Measurements from ENCODE around the gene FLNA. TPM values are rescaled to one million over a fixed set of nuclear protein-coding genes. Genes with fewer than 3 reads are reported as not detected.

FLNA gene
- total and polyA plus RNA-seq, 4 donors: 187 to 384 (median 237) TPM

GRCh38 chrX:154378059-154378798 lies 3.8 kb upstream of the FLNA start:
- H3K4me3 ChIP-seq (ENCODE audit: low read depth, low read length): peak overlapping the region; percentile 38
- no peaks in the 10 kb centered on the region for H3K27me3 ChIP-seq (ENCODE audit: control insufficient read depth, insufficient read depth, low read length)
- WGBS (ENCODE audit: insufficient coverage): 21% methylated on average over 69 of the region's 79 CpGs
- no peaks in the 10 kb centered on the region for H3K9me3 ChIP-seq (ENCODE audit: control insufficient read depth, insufficient read depth, low read length)
- peak in 2 of 6 donors; percentile 76 to 86 for DNase-seq (ENCODE audit: low read depth in 4 of 6, low spot score in 6 of 6)
- peaks cover 41% of the 10 kb centered on the region for H3K4me1 ChIP-seq (ENCODE audit: control insufficient read depth, insufficient read depth, low read length)
- H3K36me3 ChIP-seq (ENCODE audit: control insufficient read depth, insufficient read depth, low read length): peaks cover 16% of the 10 kb centered on the region
- peak overlapping the region; percentile 94 for H3K27ac ChIP-seq (ENCODE audit: low read depth, low read length)

GRCh38 chrX:154376774-154377173 lies 2.3 kb upstream of the FLNA start:
- Histone ChIP-seq H3K4me3 (ENCODE audit: low read depth, low read length) (no peak overlapping the region), H3K4me1 (ENCODE audit: control insufficient read depth, insufficient read depth, low read length) (peaks cover 55% of the 10 kb centered on the region), H3K27ac (ENCODE audit: low read depth, low read length) (no peak overlapping the region), H3K9me3 (ENCODE audit: control insufficient read depth, insufficient read depth, low read length) (no peaks in the 10 kb centered on the region), H3K27me3 (ENCODE audit: control insufficient read depth, insufficient read depth, low read length) (no peaks in the 10 kb centered on the region), H3K36me3 (ENCODE audit: control insufficient read depth, insufficient read depth, low read length) (peaks cover 13% of the 10 kb centered on the region)
- DNase-seq (ENCODE audit: low read depth in 4 of 6, low spot score in 6 of 6): no peak
- WGBS (ENCODE audit: insufficient coverage): 76% methylated on average over 3 of the region's 3 CpGs

DNA sequence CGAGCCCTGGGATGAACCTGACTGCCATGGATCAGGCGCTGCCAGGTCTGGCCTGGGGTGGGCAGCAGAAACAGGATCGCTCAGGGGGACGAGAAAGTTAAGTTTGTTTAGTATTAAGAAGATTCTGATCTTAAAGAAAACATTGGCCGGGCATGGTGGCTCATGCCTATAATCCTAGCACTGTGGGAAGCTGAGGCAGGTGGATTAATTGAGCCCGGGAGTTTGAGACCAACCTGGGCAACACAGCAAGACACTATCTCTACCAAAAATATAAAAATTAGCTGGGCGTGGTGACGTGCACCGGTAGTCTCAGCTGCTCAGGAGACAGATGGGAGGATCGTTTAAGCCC lies 696 bp upstream of the FLNA start:
- H3K27me3 ChIP-seq (ENCODE audit: control insufficient read depth, insufficient read depth, low read length): no peaks in the 10 kb centered on the region
- H3K4me1 ChIP-seq (ENCODE audit: control insufficient read depth, insufficient read depth, low read length): peaks cover 51% of the 10 kb centered on the region
- H3K36me3 ChIP-seq (ENCODE audit: control insufficient read depth, insufficient read depth, low read length): peaks cover 3% of the 10 kb centered on the region
- H3K9me3 ChIP-seq (ENCODE audit: control insufficient read depth, insufficient read depth, low read length): no peaks in the 10 kb centered on the region
- no peak overlapping the region for H3K27ac ChIP-seq (ENCODE audit: low read depth, low read length)
- DNase-seq (ENCODE audit: low read depth in 4 of 6, low spot score in 6 of 6): no peak
- WGBS (ENCODE audit: insufficient coverage): 64% methylated on average over 8 of the region's 10 CpGs
- no peak overlapping the region for H3K4me3 ChIP-seq (ENCODE audit: low read depth, low read length)

DNA sequence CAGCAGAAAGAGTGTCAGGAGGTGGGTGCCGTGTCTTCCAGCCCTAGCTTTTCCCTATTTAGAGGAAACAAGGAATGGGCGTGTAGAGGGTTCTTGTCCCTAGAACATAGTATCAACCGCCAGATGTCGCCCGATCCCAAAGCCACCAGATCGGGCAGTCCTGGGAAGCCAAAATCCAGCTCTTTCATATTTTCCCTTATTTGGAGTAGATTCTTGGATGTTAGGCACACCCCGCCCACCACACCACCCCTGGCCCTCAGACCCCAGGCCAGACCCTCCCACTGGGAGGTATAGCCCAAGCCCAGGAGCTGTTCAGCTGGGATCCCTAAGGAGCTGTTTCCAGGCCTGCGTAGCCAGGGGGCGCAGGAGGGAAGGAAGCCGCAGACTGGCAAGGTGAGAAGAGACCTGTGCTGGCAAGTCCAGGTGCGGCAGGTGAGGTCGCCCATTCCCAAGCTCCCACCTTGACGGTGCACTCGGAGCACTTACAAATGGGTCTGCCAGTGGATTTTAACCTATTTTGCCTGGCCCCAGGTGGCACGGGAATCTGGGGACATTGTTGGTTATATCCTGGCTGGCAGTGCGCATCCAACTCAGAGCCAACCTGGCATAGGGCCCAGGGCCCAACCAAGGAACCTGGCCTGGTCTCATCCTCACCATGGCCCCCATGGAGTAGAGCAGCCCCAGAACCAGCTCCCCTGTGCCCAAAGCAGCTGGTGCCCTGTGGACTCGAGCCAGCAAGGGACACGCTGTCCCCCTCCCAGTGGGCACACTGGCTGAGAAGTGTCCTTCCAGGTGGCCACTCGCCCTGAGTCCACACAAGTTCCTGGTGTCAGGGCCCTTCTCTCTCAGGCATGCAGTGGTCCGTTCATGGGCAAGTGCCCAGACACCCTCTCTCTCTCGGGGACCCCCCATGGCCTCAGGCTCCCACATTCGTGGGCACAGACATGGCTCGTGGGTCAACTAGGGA lies 811 bp downstream of the FLNA start:
- peaks cover 5% of the 10 kb centered on the region for H3K36me3 ChIP-seq (ENCODE audit: control insufficient read depth, insufficient read depth, low read length)
- WGBS (ENCODE audit: insufficient coverage): 41% methylated on average over 17 of the region's 23 CpGs
- no peaks in the 10 kb centered on the region for H3K27me3 ChIP-seq (ENCODE audit: control insufficient read depth, insufficient read depth, low read length)
- H3K9me3 ChIP-seq (ENCODE audit: control insufficient read depth, insufficient read depth, low read length): no peaks in the 10 kb centered on the region
- peaks cover 58% of the 10 kb centered on the region for H3K4me1 ChIP-seq (ENCODE audit: control insufficient read depth, insufficient read depth, low read length)
- peak overlapping the region; percentile 24 for H3K4me3 ChIP-seq (ENCODE audit: low read depth, low read length)
- peak in 2 of 6 donors; percentile 81 to 87 for DNase-seq (ENCODE audit: low read depth in 4 of 6, low spot score in 6 of 6)
- H3K27ac ChIP-seq (ENCODE audit: low read depth, low read length): no peak overlapping the region

DNA sequence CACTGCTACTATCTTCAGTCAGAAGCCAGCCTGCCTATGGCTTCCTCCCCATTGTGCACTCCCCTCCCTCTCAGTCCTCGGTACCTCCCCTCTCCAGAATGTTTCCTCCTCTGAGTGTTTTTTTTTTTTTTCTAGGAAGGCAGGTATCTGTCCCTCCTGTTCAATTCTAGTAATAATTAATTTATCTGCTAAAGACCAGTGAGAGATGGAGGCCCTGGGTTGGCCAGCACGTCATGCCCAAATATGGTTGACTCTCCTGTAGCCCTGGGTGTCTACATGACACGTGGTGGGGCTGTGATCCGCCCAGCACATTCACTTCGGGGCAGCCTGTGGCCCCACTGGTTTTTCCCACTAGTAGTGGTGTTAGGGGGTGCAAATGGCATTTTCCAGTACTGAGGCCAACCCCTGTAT lies 1.8 kb downstream of the FLNA start:
- H3K27ac ChIP-seq (ENCODE audit: low read depth, low read length): no peak overlapping the region
- H3K4me1 ChIP-seq (ENCODE audit: control insufficient read depth, insufficient read depth, low read length): peaks cover 63% of the 10 kb centered on the region
- DNase-seq (ENCODE audit: low read depth in 4 of 6, low spot score in 6 of 6): no peak
- H3K27me3 ChIP-seq (ENCODE audit: control insufficient read depth, insufficient read depth, low read length): no peaks in the 10 kb centered on the region
- H3K4me3 ChIP-seq (ENCODE audit: low read depth, low read length): no peak overlapping the region
- 42% methylated on average over 2 of the region's 5 CpGs for WGBS (ENCODE audit: insufficient coverage)
- H3K9me3 ChIP-seq (ENCODE audit: control insufficient read depth, insufficient read depth, low read length): no peaks in the 10 kb centered on the region
- peaks cover 13% of the 10 kb centered on the region for H3K36me3 ChIP-seq (ENCODE audit: control insufficient read depth, insufficient read depth, low read length)

- no peak for DNase-seq (ENCODE audit: low read depth in 4 of 6, low spot score in 6 of 6)
- no peaks in the 10 kb centered on the region for H3K27me3 ChIP-seq (ENCODE audit: control insufficient read depth, insufficient read depth, low read length)
- 38% methylated on average over 42 of the region's 43 CpGs for WGBS (ENCODE audit: insufficient coverage)
- H3K4me3 ChIP-seq (ENCODE audit: low read depth, low read length): peak overlapping the region; percentile 48
- H3K4me1 ChIP-seq (ENCODE audit: control insufficient read depth, insufficient read depth, low read length): peaks cover 65% of the 10 kb centered on the region
- H3K36me3 ChIP-seq (ENCODE audit: control insufficient read depth, insufficient read depth, low read length): peaks cover 21% of the 10 kb centered on the region
- H3K27ac ChIP-seq (ENCODE audit: low read depth, low read length): peak overlapping the region; percentile 52
- no peaks in the 10 kb centered on the region for H3K9me3 ChIP-seq (ENCODE audit: control insufficient read depth, insufficient read depth, low read length)
Measured at GRCh38 chrX:154371789-154372300, 2.6 kb downstream of the FLNA start.

DNA sequence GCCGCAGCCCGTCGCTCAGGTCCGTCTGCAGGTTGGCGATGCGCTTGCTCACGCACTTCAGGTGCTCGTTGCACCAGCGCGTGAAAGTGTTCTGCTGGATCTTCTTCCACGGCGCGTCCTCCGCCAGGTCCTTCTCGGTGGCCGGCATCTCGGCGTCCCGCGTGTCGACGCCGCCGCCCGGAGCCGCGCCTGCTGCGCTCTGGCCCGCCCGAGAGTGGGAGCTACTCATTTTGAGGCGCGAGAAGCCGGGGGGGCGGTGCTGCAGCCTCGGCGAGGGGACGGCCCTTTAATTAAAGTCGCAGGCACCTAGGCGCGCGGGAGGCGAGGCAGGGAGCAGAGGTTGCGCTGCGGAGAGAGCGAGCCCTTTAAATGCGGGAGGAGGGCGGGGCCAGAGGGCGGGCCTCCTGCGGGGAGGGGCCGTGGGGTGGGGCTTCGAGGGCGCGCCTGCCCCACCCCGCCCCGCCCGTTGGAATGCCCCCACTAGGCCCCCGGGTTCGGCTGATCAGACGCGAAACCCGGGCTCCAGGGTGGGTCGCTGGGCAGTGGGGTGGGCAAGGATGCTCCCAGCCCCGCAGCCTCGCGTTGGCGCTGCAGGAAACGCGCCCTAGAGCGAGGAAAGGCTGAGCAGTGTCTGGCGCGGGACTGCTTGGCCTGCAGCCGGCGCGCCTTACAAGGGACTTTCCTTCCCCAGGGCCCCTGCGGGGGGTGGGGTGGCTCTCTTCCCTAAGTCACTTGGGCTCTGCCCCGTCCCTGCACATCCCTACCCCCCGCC lies 3.2 kb downstream of the FLNA start:
- 18% methylated on average over 75 of the region's 77 CpGs for WGBS (ENCODE audit: insufficient coverage)
- Histone ChIP-seq H3K4me3 (ENCODE audit: low read depth, low read length) (peak overlapping the region; percentile 77), H3K9me3 (ENCODE audit: control insufficient read depth, insufficient read depth, low read length) (no peaks in the 10 kb centered on the region), H3K4me1 (ENCODE audit: control insufficient read depth, insufficient read depth, low read length) (peaks cover 70% of the 10 kb centered on the region), H3K27me3 (ENCODE audit: control insufficient read depth, insufficient read depth, low read length) (no peaks in the 10 kb centered on the region), H3K36me3 (ENCODE audit: control insufficient read depth, insufficient read depth, low read length) (peaks cover 27% of the 10 kb centered on the region), H3K27ac (ENCODE audit: low read depth, low read length) (peak overlapping the region; percentile 80)
- peak in 3 of 6 donors; percentile 80 to 97 (median 96) for DNase-seq (ENCODE audit: low read depth in 4 of 6, low spot score in 6 of 6)

GRCh38 chrX:154370300-154371016 lies 4.0 kb downstream of the FLNA start:
- Histone ChIP-seq H3K27me3 (ENCODE audit: control insufficient read depth, insufficient read depth, low read length) (no peaks in the 10 kb centered on the region), H3K27ac (ENCODE audit: low read depth, low read length) (peak overlapping the region; percentile 91), H3K4me3 (ENCODE audit: low read depth, low read length) (peak overlapping the region; percentile 77), H3K9me3 (ENCODE audit: control insufficient read depth, insufficient read depth, low read length) (no peaks in the 10 kb centered on the region), H3K4me1 (ENCODE audit: control insufficient read depth, insufficient read depth, low read length) (peaks cover 70% of the 10 kb centered on the region), H3K36me3 (ENCODE audit: control insufficient read depth, insufficient read depth, low read length) (peaks cover 35% of the 10 kb centered on the region)
- 23% methylated on average over 63 of the region's 63 CpGs for WGBS (ENCODE audit: insufficient coverage)
- peak in 1 of 6 donors; percentile 62 for DNase-seq (ENCODE audit: low read depth in 4 of 6, low spot score in 6 of 6)

All from spinal cord (tissue), 10 donors.